ENCODE measurements around the gene DYNLL2. TPM values are rescaled to one million over a fixed set of nuclear protein-coding genes. Genes with fewer than 3 reads are reported as not detected.

The DYNLL2 gene
- 10 to 100 TPM; 12.3 to 26.2 (median 22.7) TPM for total RNA-seq

DNA sequence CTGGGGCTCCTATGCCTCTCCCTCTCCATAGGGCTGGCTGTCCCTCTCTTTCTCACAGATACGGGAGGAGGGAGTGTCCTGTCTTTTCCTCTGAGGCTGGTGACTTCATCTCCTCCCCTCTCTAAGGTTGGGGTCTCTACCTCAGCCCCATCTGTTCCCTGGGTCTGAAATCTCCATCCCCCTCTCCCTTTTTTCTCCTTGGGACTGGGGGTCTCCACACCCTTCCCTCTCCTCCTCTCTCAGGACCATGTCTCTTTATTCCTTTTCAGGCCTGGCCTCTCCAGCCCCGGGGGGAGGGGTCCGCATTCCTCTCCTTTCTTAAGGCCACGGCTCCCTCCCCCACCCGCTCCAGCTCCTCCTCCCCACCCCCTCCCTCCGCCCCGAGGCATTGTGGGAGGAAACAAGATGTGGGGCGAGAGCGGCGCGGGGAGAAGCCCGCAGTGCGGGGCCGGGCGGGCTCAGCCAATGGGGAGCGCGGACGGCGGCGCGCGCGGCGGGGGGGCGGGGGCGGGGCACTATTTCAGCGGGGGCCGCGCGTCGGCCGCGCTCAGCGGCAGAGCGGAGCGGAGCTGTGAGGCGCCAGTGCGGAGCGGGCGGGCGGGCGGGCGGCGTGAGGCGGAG lies at the start of gene DYNLL2:
Gene DYNLL2 (plus strand): TSS at position 550 of the 621 bp plus-strand sequence. CDS start 3,672 bp downstream, outside the sequence.
- intact Hi-C loops (cut with DNase I; ENCODE audit: low total_unique reads), result loop anchor here (5.0 to 10.0 kb wide), 2 partner anchors 76 to 228 kb away; partner anchors contain the start of genes MRPS23 and SRSF1
- TF ChIP-seq, protein P1, sequence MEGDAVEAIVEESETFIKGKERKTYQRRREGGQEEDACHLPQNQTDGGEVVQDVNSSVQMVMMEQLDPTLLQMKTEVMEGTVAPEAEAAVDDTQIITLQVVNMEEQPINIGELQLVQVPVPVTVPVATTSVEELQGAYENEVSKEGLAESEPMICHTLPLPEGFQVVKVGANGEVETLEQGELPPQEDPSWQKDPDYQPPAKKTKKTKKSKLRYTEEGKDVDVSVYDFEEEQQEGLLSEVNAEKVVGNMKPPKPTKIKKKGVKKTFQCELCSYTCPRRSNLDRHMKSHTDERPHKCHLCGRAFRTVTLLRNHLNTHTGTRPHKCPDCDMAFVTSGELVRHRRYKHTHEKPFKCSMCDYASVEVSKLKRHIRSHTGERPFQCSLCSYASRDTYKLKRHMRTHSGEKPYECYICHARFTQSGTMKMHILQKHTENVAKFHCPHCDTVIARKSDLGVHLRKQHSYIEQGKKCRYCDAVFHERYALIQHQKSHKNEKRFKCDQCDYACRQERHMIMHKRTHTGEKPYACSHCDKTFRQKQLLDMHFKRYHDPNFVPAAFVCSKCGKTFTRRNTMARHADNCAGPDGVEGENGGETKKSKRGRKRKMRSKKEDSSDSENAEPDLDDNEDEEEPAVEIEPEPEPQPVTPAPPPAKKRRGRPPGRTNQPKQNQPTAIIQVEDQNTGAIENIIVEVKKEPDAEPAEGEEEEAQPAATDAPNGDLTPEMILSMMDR (IDR thresholded peaks at IDR 0.05), result no peak
- peak in 1 of 3 donors; percentile 72 for TF ChIP-seq POLR2AphosphoS5 (IDR thresholded peaks at IDR 0.05)
- peak; percentile 94 for DNase-seq
- WGBS, 2 donors (ENCODE audit: low coverage in 1 of 2), result 0 to 1% methylated on average over 1 to 5 of the region's 45 CpGs
- in situ Hi-C loops (cut with MboI; ENCODE audit: low pct_ligation_motif_present in 1 of 4, low pct_unique_long_range_greater_than_20kb in 1 of 4, low sequenced_read_pairs in 3 of 4), result loop anchor here in 1 of 4 donors (25.0 kb wide), 2 partner anchors 96 to 221 kb away; partner anchors contain the start of genes MRPS23 and VEZF1
- Histone ChIP-seq H3K4me1 (peaks cover 23 to 40% (median 26%) of the 10 kb centered on the region in 4 donors), H3K27ac (peak within 1 kb of the TSS; percentile 94 to 100 (median 98)), H3K9me3 (no peaks in the 10 kb centered on the region), H3K4me3 (peak within 1 kb of the TSS; percentile 81 to 100 (median 96)), H3K27me3 (no peaks in the 10 kb centered on the region), H3K36me3 (no peaks in the 10 kb centered on the region)

DNA sequence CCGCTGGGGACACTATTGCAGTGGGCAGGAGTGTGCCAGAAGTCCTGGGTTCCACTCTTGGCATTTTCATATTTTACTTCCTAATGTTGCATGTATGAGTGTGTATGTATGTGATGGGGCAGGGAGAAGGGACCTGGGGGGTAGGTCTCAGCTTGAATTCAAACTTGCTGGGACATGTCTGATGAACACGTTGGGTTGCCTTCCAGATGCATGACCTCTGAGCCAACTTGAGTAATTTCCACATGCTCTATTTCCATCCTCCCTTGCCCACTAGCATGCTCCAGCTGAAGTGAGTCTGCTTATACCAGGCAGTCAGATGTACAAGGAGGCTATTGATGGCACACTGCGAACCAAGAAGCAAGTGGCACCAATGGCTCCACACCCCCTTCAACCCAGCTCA lies 43.2 kb upstream of the DYNLL2 start:
- no peak for DNase-seq
- Histone ChIP-seq H3K27me3 (no peaks in the 10 kb centered on the region), H3K27ac (no peak overlapping the region), H3K4me3 (no peak overlapping the region), H3K9me3 (no peaks in the 10 kb centered on the region), H3K36me3 (no peaks in the 10 kb centered on the region), H3K4me1 (no peaks in the 10 kb centered on the region)
- 70% methylated on average over 3 of the region's 3 CpGs; no CpG with 5 or more reads in 1 of the 2 donors for WGBS, 2 donors (ENCODE audit: low coverage in 1 of 2)
- TF ChIP-seq POLR2A (IDR thresholded peaks at IDR 0.05) (no peak), EP300 (IDR thresholded peaks at IDR 0.05; ENCODE audit: low read depth) (no peak), POLR2AphosphoS5 (IDR thresholded peaks at IDR 0.05) (no peak)
- TF ChIP-seq, protein P1 (IDR thresholded peaks at IDR 0.05), result no peak
- intact Hi-C loops (cut with DNase I; ENCODE audit: low total_unique reads), result no loop called here
- in situ Hi-C loops (cut with MboI; ENCODE audit: low pct_ligation_motif_present in 1 of 4, low pct_unique_long_range_greater_than_20kb in 1 of 4, low sequenced_read_pairs in 3 of 4), result no loop called here

DNA sequence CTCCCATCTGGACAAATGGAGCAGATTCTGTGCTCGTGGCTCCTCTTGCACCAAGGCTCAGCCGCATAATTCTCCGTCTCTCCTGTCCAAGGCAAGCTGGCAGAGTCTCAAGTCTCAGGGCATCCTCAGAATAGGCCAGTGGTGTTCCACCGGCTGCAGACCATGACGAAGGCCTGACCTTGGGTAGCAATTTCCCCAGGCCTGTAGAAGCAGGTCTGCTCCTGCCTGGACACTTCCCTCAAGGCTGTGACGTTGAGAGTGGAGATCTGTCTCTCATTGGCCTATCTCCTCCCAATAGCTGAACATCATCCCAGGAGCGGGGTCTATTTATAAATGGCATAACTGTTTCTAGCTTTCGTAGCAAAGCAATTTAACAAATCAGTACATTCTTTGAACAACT lies 42.8 kb upstream of the DYNLL2 start:
- intact Hi-C loops (cut with DNase I; ENCODE audit: low total_unique reads), result no loop called here
- no peaks in the 10 kb centered on the region for H3K36me3 ChIP-seq
- H3K9me3 ChIP-seq, result no peaks in the 10 kb centered on the region
- H3K27me3 ChIP-seq, result no peaks in the 10 kb centered on the region
- TF ChIP-seq POLR2A (IDR thresholded peaks at IDR 0.05) (no peak), EP300 (IDR thresholded peaks at IDR 0.05; ENCODE audit: low read depth) (no peak), POLR2AphosphoS5 (IDR thresholded peaks at IDR 0.05) (no peak)
- TF ChIP-seq, protein P1 (IDR thresholded peaks at IDR 0.05), result no peak
- no peak overlapping the region for H3K27ac ChIP-seq
- no peak overlapping the region for H3K4me3 ChIP-seq
- DNase-seq, result no peak
- H3K4me1 ChIP-seq, result no peaks in the 10 kb centered on the region
- WGBS, 2 donors (ENCODE audit: low coverage in 1 of 2), result 72 to 80% methylated on average over 1 to 8 of the region's 8 CpGs
- in situ Hi-C loops (cut with MboI; ENCODE audit: low pct_ligation_motif_present in 1 of 4, low pct_unique_long_range_greater_than_20kb in 1 of 4, low sequenced_read_pairs in 3 of 4), result no loop called here

DNA sequence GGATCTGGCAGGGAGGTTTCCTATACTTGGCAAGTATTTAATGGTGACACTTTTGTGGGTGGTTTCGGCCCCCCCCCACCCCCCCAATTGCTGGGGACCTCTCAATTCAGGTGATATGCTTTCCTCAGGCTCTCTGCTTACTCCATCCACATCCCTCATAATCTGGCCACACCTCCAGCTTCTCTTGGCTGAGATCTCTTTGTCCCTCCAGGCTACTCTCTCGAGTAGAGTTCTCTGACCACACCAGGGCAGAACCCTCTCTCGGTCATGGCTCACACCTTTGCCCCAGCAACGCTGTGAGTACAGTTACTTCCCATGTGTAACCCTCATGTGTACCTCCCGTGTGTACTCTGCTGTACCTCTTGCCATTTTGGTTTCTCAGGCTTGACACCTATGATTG lies 42.1 kb upstream of the DYNLL2 start:
- Histone ChIP-seq H3K36me3 (no peaks in the 10 kb centered on the region), H3K4me1 (no peaks in the 10 kb centered on the region), H3K9me3 (no peaks in the 10 kb centered on the region), H3K27ac (no peak overlapping the region), H3K27me3 (no peaks in the 10 kb centered on the region), H3K4me3 (no peak overlapping the region)
- 55 to 80% methylated on average over 1 to 5 of the region's 5 CpGs for WGBS, 2 donors (ENCODE audit: low coverage in 1 of 2)
- DNase-seq, result no peak
- intact Hi-C loops (cut with DNase I; ENCODE audit: low total_unique reads) (no loop called here), in situ Hi-C loops (cut with MboI; ENCODE audit: low pct_ligation_motif_present in 1 of 4, low pct_unique_long_range_greater_than_20kb in 1 of 4, low sequenced_read_pairs in 3 of 4) (no loop called here)
- no peak for TF ChIP-seq EP300 (IDR thresholded peaks at IDR 0.05; ENCODE audit: low read depth)
- TF ChIP-seq POLR2AphosphoS5 (IDR thresholded peaks at IDR 0.05), result no peak
- TF ChIP-seq POLR2A (IDR thresholded peaks at IDR 0.05), result no peak
- TF ChIP-seq, protein P1 (IDR thresholded peaks at IDR 0.05), result no peak
